OCI-LY1 (cell line): ENCODE measurements around the gene PLXND1.

Experiments used
- CTCF ChIP-seq: fragments of 200-600 bp; sonication (generic), shearing (Covaris generic); IDR thresholded peaks from 2 replicates; pipeline ENCODE4 v1.5.1; 2017; ENCODE audit warnings: mild to moderate bottlenecking, antibody characterized with exemption, low read length, moderate library complexity, mixed read lengths
- EZH2 ChIP-seq: fragments of 200-600 bp; sonication (generic), shearing (Covaris generic); IDR thresholded peaks from 2 replicates; pipeline ENCODE4 v1.8.0; 2017; ENCODE audit warnings: borderline replicate concordance, mixed run types, mild to moderate bottlenecking, antibody characterized with exemption, low read length, moderate library complexity, mixed read lengths

- no peak for TF ChIP-seq CTCF
- no peak for TF ChIP-seq EZH2
These were observed 87.0 kb downstream of the PLXND1 start for GRCh38 chr3:129519449-129519848.
